HEK293 (cell line): ENCODE results near the gene CD300LF.

Experiments used
- CTCF ChIP-seq: fragments of 450-650 bp; formaldehyde crosslinking; IDR thresholded peaks from 2 replicates; pipeline ENCODE4 v1.5.1; 2016; ENCODE audit warnings: missing biosample characterization, missing genetic modification characterization
- MZF1 ChIP-seq: fragments of 450-650 bp; formaldehyde crosslinking; IDR thresholded peaks from 2 replicates; pipeline ENCODE4 v1.5.1; 2017; ENCODE audit warnings: missing biosample characterization, missing genetic modification characterization, borderline replicate concordance
- PATZ1 ChIP-seq: fragments of 450-650 bp; formaldehyde crosslinking; IDR thresholded peaks from 2 replicates; pipeline ENCODE4 v1.5.1; 2016; ENCODE audit warnings: missing biosample characterization, missing genetic modification characterization
- SCRT2 ChIP-seq: fragments of 450-650 bp; formaldehyde crosslinking; IDR thresholded peaks from 2 replicates; pipeline ENCODE4 v1.5.1; 2016; ENCODE audit warnings: missing biosample characterization, missing genetic modification characterization
- TRIM28 ChIP-seq: IDR thresholded peaks from 2 replicates; pipeline ENCODE4 v1.6.1; 2011; ENCODE audit warnings: low read length, control low read depth, borderline replicate concordance
- YY1 ChIP-seq: fragments of 450-650 bp; formaldehyde crosslinking; IDR thresholded peaks from 2 replicates; pipeline ENCODE4 v1.5.1; 2018; ENCODE audit warnings: missing biosample characterization, missing genetic modification characterization
- ZBTB10 ChIP-seq: fragments of 450-650 bp; formaldehyde crosslinking; IDR thresholded peaks from 2 replicates; pipeline ENCODE4 v1.5.1; 2016; ENCODE audit warnings: missing biosample characterization, missing genetic modification characterization
- ZBTB11 ChIP-seq: fragments of 450-650 bp; formaldehyde crosslinking; conservative IDR thresholded peaks from 2 replicates; pipeline ENCODE4 v1.5.1; 2016; ENCODE audit warnings: low read depth, missing biosample characterization, missing genetic modification characterization
- ZEB2 ChIP-seq: fragments of 450-650 bp; formaldehyde crosslinking; IDR thresholded peaks from 2 replicates; pipeline ENCODE4 v1.5.1; 2016; ENCODE audit warnings: missing biosample characterization, missing genetic modification characterization
- ZNF19 ChIP-seq: fragments of 450-650 bp; formaldehyde crosslinking; IDR thresholded peaks from 2 replicates; pipeline ENCODE4; 2016; ENCODE audit warnings: missing biosample characterization, missing genetic modification characterization, low read depth
- ZNF571 ChIP-seq: fragments of 450-650 bp; formaldehyde crosslinking; IDR thresholded peaks from 2 replicates; pipeline ENCODE4 v1.5.0; 2017; ENCODE audit warnings: missing biosample characterization, missing genetic modification characterization
- ZNF704 ChIP-seq: fragments of 450-650 bp; formaldehyde crosslinking; IDR thresholded peaks from 2 replicates; pipeline ENCODE4 v1.5.1; 2016; ENCODE audit warnings: missing biosample characterization, missing genetic modification characterization

- no peak for TF ChIP-seq CTCF
- TF ChIP-seq ZEB2 (tag by site-specific recombination): no peak
- TF ChIP-seq ZNF571 (tag by site-specific recombination): no peak
- TF ChIP-seq ZNF19 (tag by site-specific recombination): no peak
- no peak for TF ChIP-seq PATZ1
- no peak for TF ChIP-seq SCRT2 (tag by site-specific recombination)
- TF ChIP-seq ZBTB11 (tag by site-specific recombination): no peak
- no peak for TF ChIP-seq ZNF704 (tag by site-specific recombination)
- no peak for TF ChIP-seq YY1 (tag by site-specific recombination)
- no peak for TF ChIP-seq ZBTB10 (tag by site-specific recombination)
- no peak for TF ChIP-seq TRIM28
- no peak for TF ChIP-seq MZF1 (tag by site-specific recombination)
Measured at GRCh38 chr17:74699236-74699635, 13.5 kb downstream of the CD300LF start.
